ENCODE results near the gene RANBP3L.
"Not testable (repeated sequence)": the region's sequence is repeated elsewhere in the genome, so short reads cannot be mapped to it uniquely, and the experiment has no call there.

The RANBP3L gene, protein sequence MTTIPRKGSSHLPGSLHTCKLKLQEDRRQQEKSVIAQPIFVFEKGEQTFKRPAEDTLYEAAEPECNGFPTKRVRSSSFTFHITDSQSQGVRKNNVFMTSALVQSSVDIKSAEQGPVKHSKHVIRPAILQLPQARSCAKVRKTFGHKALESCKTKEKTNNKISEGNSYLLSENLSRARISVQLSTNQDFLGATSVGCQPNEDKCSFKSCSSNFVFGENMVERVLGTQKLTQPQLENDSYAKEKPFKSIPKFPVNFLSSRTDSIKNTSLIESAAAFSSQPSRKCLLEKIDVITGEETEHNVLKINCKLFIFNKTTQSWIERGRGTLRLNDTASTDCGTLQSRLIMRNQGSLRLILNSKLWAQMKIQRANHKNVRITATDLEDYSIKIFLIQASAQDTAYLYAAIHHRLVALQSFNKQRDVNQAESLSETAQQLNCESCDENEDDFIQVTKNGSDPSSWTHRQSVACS

DNA sequence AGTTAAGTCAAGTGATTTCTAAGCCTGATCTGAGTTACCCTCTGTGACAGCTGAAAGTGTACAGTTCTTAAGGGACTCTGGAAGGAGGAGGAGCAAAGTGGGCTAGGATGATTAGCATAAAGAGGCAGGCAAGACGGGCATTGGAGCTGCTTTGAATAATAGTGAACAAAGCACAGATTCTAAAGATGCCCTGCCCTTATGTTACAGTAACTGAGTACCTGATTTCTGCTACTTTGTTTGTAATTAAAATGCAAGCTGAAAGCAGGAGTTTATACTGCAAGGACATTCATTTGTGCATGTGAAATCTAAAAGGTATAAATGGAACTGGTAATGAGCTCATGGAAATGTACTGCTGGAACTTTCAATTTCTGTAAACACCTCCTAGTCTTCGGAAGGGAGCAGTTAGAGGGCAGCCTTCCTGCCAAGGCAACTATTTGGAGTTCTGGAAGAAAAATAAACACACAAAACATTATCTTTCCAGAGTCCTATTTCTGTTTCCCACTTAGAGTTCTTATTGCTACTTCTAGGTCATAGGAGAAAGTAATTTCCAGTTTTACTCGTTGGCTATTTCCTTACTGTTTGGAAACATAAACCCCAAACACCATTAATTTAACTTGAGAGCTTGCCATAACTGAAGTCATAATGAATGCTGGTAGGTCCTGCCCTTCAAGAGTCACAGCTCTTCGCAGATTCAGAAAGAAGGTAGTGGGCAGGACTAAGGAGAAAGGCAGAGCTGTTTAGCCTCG is at the start of gene RANBP3L:
RANBP3L (minus strand) TSS at position 45 of the 746 bp plus-strand sequence. CDS start 486 bp downstream, outside the sequence.
- in situ Hi-C loops (cut with MboI; ENCODE audit: low sequenced_read_pairs), result no loop called here

DNA sequence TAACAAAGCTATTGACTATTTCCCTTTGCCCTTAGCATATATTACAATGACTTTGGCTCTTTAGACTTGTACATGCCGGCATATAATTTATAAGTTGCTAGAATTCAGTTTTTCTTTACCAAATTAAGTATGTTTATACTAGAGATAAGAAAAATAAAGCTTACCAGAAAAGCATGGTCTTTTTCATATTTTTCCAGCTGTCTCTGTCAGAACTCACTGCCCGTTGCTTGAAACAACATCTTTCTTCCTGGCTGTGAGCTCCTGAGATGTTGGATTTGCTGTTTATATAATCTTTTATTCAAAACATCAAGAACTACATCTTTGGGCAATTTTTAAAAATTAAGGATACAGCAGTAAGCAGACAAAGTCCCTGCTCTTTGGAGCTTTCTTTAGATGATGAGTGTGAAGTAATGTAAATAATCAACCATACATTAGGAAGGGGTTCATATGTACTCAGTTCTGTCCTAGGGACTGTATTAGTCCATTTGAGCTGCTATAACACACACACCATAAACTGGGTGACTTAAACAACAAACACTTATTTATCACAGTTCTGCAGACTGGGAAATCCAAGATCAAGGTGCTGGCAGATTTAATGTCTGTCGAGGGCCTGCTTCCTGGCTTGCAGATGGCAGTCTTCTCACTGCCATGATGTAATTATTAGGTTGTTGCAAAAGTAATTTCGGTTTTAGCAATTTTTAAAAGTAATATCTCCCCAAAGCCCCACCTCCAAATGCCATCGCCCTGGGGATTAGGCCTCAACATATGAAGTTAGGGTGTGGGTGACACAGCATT is 45.4 kb upstream of the RANBP3L start:
- in situ Hi-C loops (cut with MboI; ENCODE audit: low sequenced_read_pairs), result no loop called here

DNA sequence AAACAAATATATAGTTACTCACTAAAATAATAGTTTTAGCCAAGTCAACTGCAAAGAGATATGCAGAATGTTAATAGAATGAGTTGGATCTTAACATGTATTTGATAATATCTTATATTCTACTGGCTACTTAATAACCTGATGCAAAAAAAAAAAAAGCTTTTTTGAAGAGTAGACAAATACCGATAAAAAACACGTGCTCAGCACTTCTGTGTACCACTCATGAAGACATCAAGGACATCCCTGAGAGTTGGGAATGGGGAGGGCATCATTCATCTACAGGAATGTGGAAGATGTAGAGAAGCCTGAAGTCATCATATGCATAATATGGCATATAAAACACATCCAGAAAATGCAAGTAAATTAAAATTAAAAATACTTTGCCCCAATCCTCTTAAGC is 43.2 kb upstream of the RANBP3L start:
- in situ Hi-C loops (cut with MboI; ENCODE audit: low sequenced_read_pairs), result no loop called here

DNA sequence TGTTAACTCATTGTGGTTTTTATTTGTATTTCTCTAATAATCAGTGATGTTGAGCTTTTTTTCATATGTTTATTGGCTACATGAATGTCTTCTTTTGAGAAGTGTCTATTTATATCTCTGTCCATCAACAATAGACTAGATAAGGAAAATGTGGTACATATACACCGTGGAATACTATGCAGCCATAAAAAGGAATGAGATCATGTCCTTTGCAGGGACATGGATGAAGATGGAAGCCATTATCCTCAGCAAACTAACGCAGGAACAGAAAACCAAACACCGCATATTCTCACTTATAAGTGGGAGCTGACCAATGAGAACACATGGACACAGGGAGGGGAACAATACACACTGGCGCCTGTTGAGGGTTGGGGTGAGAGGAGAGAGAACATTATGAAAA is 40.0 kb upstream of the RANBP3L start:
- in situ Hi-C loops (cut with MboI; ENCODE audit: low sequenced_read_pairs), result not testable (repeated sequence)

DNA sequence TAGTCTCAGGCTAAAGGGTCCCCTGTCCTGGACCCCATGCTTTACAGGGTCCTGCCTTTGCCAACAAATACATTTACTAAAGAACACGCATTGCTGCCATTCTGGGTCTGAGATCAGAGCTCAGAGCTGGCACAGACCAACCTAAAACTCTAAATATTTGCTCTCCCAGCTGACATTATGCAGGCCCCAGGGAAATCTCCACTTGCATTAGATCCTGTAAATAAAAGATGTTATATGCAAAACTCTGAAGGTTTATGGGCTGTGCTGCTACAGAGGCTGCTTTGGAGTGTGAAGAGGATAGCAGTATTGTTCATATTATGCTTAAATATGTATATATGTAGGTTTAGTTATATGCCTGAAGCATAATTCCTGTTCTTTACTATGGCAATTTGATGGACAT is 35.9 kb upstream of the RANBP3L start:
- in situ Hi-C loops (cut with MboI; ENCODE audit: low sequenced_read_pairs), result no loop called here

DNA sequence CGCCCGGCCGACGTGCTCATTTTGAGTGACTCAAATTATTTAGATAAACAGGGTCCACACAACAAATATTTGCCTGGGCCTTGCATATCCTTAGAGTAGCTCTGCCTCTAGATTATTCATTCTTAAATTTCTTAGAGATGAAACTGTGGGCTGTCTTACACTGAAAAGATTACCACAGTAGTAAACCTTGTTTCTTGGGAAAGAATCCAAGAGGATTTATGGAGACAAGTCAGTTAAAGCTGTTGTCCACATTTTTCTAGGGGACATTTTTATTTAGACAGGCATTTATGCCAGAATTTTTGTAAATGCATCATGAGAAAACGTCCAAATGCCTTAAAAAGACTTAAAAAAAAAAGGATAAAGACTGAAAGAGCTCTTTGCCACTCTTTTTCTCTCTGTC is 32.6 kb upstream of the RANBP3L start:
- in situ Hi-C loops (cut with MboI; ENCODE audit: low sequenced_read_pairs), result no loop called here

DNA sequence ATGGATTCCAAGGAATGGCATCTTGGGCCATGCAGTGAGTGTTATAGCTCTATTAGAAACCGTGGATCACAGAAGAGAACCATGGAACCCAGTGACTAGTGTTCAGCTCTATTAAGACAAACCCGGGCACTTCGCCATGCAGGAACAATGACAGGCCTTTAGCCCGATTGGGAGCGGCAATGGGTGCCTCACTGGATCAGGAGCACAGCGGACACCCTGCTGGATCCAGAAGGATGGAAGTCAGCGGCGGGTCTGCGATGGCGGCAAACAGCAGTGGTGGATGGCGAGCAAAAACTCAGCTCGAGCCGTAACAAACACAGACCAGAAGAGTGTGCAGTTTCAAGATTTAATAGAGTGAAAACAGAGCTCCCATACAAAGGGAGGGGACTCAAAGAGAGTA is 31.0 kb upstream of the RANBP3L start:
- in situ Hi-C loops (cut with MboI; ENCODE audit: low sequenced_read_pairs), result not testable (repeated sequence)

DNA sequence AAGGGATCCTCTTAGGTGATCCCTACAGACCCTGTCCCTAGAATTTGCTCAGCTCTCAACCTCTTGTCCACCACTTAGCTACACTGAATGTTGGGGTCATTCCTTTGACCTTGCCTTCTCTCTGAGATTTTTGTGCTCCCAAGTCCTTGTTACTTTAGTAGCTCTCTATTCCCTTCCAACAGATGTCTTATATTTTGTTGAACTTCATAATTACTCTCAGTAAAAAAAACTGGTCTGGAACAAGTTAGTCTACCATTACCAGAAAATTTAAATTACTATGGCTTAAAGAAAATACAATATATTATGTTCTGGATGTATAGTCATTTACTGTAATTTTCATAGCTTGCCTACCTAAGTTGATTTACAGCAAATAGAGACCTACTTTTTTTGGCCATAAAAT is 23.5 kb upstream of the RANBP3L start:
- in situ Hi-C loops (cut with MboI; ENCODE audit: low sequenced_read_pairs), result no loop called here

DNA sequence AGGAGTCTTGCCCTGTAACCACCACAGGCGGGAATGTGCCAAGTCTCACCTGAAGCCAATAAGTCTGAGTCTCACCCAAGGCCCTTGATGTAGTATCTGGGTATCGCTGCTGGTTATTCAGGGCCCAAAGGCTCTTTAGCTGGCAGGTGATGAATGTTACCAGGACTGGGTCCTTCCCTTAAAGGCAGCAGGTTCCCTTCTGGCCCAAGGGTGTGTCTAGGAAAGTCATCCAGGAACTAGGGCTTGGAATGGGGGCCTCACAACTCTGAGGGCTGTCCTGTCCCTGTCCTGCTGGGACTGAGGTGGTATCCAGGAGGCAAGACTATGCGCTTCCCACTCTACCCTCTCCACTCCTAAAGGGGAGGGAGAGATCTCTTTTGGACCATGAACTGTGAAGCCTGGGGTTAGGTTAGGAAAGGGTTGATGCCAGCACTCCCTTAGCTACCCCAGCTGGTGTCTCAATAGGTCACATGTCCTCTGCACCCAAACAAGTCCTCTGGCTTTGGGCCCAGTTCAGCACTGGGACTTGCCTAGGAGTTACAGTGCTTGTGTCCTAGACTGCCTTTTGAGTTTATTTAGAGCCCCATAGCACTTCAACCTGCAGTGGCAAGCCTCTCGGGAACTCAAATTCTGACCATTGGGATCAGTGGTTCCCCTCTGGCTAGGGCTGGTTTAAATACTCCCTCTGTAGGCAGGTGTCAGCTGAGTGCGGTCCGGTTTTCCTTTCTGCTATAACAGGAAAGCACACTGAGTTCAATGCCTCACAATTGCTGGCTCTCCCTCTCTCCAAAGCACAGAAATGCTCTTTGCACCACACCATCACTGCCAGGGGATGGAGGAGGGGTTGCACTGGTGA is 22.5 kb upstream of the RANBP3L start:
- in situ Hi-C loops (cut with MboI; ENCODE audit: low sequenced_read_pairs), result no loop called here

DNA sequence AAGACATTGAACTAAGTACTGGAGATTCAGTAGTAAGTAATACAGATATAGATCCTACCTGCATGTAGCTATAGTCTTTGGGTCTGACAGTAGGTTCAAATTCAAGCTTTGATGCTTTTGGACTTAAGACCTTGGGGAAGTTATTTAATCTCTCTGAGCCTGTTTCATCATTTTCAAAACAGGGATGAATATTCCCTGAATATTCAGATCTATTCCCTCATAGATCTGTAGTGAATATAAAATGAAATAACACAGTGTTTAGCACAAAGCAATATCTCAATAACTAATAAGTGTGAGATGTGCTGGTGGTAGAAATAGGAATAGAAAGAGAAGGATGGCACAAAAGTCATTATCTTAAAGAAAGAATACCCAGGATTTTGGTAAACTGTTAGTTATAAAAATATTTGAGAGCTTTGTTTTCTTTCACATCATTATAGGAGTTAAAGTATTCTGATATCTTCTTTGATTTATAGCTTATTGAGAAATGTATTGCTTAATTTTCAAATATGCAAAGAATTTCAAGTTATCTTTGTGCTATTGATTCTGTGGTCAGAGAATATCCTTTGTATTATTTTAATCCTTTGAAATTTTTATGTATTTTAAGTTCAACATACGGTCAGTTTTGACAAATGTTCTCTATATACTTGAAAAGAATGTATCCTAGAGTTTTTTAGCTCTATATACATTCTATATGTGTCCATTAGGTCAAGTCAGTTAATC is 11.4 kb upstream of the RANBP3L start:
- in situ Hi-C loops (cut with MboI; ENCODE audit: low sequenced_read_pairs), result no loop called here

DNA sequence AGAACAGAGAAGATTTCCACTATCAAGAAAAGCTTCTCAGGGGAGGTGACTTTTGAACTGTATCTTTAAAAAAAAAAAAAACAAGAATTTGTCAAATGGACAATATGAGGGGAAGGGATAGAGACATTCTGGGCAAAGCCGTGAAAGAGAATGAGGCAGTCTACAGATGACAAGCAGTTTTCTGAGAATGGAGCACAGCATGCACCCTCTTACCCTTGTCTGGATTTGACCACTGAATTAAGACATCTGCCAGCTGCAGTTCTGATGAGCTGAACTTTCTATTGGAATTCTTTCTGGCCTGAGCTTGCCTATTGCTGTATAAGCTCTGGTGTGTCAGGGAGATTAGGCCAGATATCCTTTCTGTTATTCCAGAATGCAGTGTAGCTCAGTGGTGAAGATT is 10.3 kb upstream of the RANBP3L start:
- in situ Hi-C loops (cut with MboI; ENCODE audit: low sequenced_read_pairs), result no loop called here

DNA sequence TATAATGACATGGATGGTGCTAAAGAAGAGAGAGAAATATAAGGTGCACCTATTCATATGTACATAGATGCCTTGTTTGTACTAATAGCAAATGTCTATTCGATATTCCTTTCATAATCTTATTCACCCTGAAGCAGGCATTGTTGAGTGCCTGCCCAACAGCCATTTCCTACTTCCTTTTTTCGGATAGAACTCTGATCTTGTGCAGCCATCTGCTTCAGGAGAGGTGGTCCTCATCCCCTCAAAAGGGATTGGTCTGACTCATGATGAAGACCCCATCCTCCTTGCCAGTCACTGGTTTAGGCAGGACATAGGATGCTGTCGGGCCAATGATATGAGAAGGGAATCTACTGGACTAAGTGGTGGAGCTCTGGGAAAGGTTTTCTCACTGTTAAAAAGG is 8.4 kb upstream of the RANBP3L start:
- in situ Hi-C loops (cut with MboI; ENCODE audit: low sequenced_read_pairs), result no loop called here

DNA sequence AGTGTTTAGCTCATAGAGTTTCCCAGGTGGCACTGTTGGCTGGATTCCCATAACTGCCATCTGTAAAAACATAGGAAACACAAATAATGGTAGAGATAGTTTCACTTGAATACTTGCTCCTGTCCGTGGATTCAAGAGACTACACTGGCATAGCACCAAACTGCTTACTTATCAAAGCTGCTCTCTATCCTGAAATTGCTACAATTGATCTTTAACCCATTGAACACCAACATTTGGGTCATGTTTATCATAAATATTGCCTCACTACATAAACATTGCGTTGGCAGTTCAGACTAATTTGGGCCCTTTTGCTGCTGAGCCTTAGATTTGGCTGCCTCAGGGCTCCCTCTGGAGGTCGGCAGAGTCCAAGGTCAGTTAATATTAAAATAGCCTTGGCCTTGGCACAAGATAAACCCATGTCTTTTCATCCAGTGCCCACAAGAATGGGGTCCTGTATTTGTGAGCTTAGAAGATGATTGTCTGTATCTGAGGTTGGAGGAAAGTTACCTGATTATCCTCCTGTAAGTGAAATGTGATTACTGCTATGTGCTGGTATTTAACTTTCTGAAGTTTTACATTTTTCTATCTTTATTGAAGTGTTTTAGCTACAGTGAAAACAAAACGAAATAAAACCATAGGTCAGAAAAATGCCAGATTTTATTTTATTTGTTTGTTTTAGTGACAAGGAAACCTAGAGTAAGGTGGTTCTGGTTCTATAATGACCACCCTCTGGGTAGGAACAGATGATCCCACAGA is 4.0 kb upstream of the RANBP3L start:
- in situ Hi-C loops (cut with MboI; ENCODE audit: low sequenced_read_pairs), result no loop called here

DNA sequence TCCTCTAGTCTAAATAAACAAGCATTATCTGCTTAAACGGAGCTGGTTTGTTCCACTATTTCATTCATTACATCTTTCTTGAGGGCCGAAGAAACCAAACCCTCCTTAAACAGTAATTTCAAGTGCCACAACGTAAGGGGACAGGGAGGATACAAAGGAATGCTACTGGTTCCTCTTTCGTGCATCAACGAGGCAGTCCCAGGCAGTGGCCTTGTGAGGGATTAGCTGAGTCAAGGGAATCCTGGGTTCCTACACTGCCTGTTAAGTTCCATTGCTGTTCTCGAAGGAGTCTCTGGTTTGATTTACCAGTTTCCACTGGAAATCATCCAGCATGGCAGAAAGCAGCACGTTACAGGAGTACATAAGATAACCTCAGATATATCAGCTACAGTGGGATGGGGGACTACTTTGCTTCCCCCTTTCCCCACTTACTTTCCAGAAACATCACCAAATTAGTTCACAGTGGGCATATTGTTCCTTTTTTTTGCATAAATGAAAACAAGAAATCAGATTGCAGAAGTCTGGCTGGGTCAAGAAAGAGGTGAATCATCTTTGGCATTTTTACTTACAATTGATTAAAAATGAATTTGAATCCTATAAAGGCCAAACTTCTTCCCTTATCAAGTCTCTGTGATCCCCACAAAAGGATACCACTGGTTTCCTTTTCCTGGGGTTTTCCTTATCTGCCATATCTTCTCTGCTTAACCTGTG is 2.5 kb upstream of the RANBP3L start:
- in situ Hi-C loops (cut with MboI; ENCODE audit: low sequenced_read_pairs), result no loop called here

DNA sequence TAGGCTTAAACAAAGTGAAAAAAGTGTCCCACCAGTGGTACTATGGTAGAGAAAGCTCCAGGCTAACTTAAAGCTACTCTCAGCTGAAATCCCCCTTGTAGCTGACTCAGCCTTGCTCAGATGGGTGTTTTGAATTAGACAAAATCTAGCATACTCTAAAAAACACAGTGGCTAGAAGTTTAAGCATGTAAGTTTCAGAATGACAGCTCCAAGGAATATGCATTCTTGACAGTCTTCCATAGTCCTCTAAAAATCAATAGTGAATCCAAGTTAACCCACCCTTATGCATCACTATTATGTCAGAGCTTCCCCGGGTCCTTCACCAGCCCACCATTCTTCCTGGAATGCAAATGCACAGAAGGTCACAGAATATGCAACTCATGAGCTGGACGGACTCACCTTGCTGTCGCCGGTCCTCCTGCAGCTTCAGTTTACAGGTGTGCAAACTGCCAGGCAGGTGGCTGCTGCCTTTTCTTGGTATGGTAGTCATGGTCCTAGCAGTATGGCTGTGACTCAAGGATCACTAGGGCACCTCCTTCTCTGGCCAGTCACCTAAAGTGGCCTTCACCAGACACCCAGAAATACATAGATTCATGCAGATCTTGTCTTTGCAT is 668 bp downstream of the RANBP3L start:
- in situ Hi-C loops (cut with MboI; ENCODE audit: low sequenced_read_pairs), result no loop called here

DNA sequence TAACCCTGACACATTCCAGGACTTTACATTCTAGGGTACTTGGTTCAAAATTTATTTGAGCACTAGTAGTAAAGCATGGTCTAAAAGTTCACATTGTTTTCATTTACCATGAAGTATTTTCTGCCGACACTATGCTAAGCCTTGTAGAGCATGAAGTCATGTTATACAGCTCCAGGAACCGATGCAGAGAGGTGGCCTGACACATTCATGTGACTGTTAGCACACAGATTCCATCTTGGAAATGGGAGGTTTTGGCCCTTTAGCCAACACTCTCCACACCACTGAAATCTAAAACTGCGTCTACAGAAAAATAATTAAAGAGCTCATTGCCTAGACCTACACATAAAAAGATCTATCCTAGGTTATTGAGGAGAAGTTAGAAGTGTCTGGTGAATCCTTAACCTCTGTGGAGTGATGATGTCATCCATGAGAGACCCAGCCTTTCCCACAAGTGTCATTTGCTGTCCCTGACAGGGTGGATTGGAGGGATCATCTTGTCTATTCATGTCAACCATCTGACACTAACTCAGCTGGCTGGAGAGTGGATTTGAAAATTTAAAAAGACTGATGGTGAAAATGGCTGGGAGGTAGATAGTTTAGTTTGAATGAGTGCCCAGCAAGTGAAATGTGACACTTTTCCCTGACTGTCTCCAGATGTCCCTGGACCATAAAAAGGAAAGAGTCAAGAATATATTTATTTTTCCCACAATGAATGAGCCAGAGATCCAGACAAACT is 1.3 kb downstream of the RANBP3L start:
- in situ Hi-C loops (cut with MboI; ENCODE audit: low sequenced_read_pairs), result no loop called here

DNA sequence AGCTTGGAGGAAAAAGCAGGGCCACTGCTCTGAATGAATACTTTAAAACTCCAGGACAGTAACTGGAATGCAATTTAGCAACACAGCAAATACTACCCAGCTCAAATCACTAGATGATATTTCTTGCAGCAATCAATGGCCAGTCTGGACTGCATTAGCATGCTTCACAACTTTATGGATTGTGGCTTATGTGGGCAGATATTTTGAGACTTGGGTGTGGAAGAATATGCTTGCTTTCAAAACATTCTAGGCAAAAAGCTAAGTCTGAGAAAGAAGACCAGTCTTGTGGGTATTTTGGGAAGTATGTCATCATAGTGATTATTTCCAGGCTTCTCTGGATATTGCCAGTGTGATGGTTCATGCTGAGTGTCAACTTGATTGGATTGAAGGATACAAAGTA is 3.1 kb downstream of the RANBP3L start:
- in situ Hi-C loops (cut with MboI; ENCODE audit: low sequenced_read_pairs), result no loop called here

All from HL-60/S4 (cell line).